ENCODE measurements around the gene ATP5IF1.

ATP5IF1 gene

GRCh38 chr1:28239004-28239403, 3.1 kb downstream of the ATP5IF1 start:
- Histone ChIP-seq H3K27ac (ENCODE audit: low read depth, low read length) (no peak overlapping the region), H3K4me3 (ENCODE audit: low read depth, low read length) (no peak overlapping the region), H3K9me3 (ENCODE audit: control insufficient read depth, insufficient read depth, low read length) (no peaks in the 10 kb centered on the region), H3K27me3 (ENCODE audit: control insufficient read depth, insufficient read depth, low read length) (no peaks in the 10 kb centered on the region), H3K9ac (ENCODE audit: low read depth, low read length) (no peak overlapping the region), H3K4me1 (ENCODE audit: control insufficient read depth, insufficient read depth, low read length) (peaks cover 6% of the 10 kb centered on the region; the same call in 1 of the 2 replicates), H3K36me3 (ENCODE audit: control insufficient read depth, insufficient read depth, low read length) (peaks cover 13% of the 10 kb centered on the region)

GRCh38 chr1:28240024-28240423, 4.1 kb downstream of the ATP5IF1 start:
- Histone ChIP-seq H3K27me3 (ENCODE audit: control insufficient read depth, insufficient read depth, low read length) (no peaks in the 10 kb centered on the region), H3K36me3 (ENCODE audit: control insufficient read depth, insufficient read depth, low read length) (peaks cover 13% of the 10 kb centered on the region), H3K9me3 (ENCODE audit: control insufficient read depth, insufficient read depth, low read length) (no peaks in the 10 kb centered on the region), H3K4me1 (ENCODE audit: control insufficient read depth, insufficient read depth, low read length) (peaks cover 6% of the 10 kb centered on the region; the same call in 1 of the 2 replicates), H3K9ac (ENCODE audit: low read depth, low read length) (no peak overlapping the region), H3K27ac (ENCODE audit: low read depth, low read length) (no peak overlapping the region), H3K4me3 (ENCODE audit: low read depth, low read length) (no peak overlapping the region)

GRCh38 chr1:28241638-28242241, 5.8 kb downstream of the ATP5IF1 start:
- H3K4me3 ChIP-seq (ENCODE audit: low read depth, low read length), result no peak overlapping the region
- no peaks in the 10 kb centered on the region for H3K9me3 ChIP-seq (ENCODE audit: control insufficient read depth, insufficient read depth, low read length)
- no peak overlapping the region for H3K9ac ChIP-seq (ENCODE audit: low read depth, low read length)
- H3K27ac ChIP-seq (ENCODE audit: low read depth, low read length), result no peak overlapping the region
- no peaks in the 10 kb centered on the region for H3K27me3 ChIP-seq (ENCODE audit: control insufficient read depth, insufficient read depth, low read length)
- peaks cover 6% of the 10 kb centered on the region; the same call in 1 of the 2 replicates for H3K4me1 ChIP-seq (ENCODE audit: control insufficient read depth, insufficient read depth, low read length)
- H3K36me3 ChIP-seq (ENCODE audit: control insufficient read depth, insufficient read depth, low read length), result peaks cover 13% of the 10 kb centered on the region

GRCh38 chr1:28243685-28244311, 7.9 kb downstream of the ATP5IF1 start:
- no peak overlapping the region for H3K4me3 ChIP-seq (ENCODE audit: low read depth, low read length)
- H3K27ac ChIP-seq (ENCODE audit: low read depth, low read length), result no peak overlapping the region
- H3K9ac ChIP-seq (ENCODE audit: low read depth, low read length), result no peak overlapping the region

GRCh38 chr1:28244549-28245251, 8.8 kb downstream of the ATP5IF1 start:
- no peak overlapping the region for H3K27ac ChIP-seq (ENCODE audit: low read depth, low read length)
- H3K9ac ChIP-seq (ENCODE audit: low read depth, low read length), result no peak overlapping the region
- no peaks in the 10 kb centered on the region for H3K27me3 ChIP-seq (ENCODE audit: control insufficient read depth, insufficient read depth, low read length)
- H3K4me1 ChIP-seq (ENCODE audit: control insufficient read depth, insufficient read depth, low read length), result peaks cover 21% of the 10 kb centered on the region
- no peaks in the 10 kb centered on the region for H3K9me3 ChIP-seq (ENCODE audit: control insufficient read depth, insufficient read depth, low read length)
- no peaks in the 10 kb centered on the region for H3K36me3 ChIP-seq (ENCODE audit: control insufficient read depth, insufficient read depth, low read length)
- H3K4me3 ChIP-seq (ENCODE audit: low read depth, low read length), result no peak overlapping the region

More at GRCh38 chr1:28243685-28244311, 7.9 kb downstream of the ATP5IF1 start:
- Histone ChIP-seq H3K9me3 (ENCODE audit: control insufficient read depth, insufficient read depth, low read length) (no peaks in the 10 kb centered on the region), H3K27me3 (ENCODE audit: control insufficient read depth, insufficient read depth, low read length) (no peaks in the 10 kb centered on the region), H3K36me3 (ENCODE audit: control insufficient read depth, insufficient read depth, low read length) (no peaks in the 10 kb centered on the region; the same call in 1 of the 2 replicates), H3K4me1 (ENCODE audit: control insufficient read depth, insufficient read depth, low read length) (peaks cover 13% of the 10 kb centered on the region)

- H3K27me3 ChIP-seq (ENCODE audit: control insufficient read depth, insufficient read depth, low read length), result no peaks in the 10 kb centered on the region
- H3K9ac ChIP-seq (ENCODE audit: low read depth, low read length), result no peak overlapping the region
- H3K36me3 ChIP-seq (ENCODE audit: control insufficient read depth, insufficient read depth, low read length), result no peaks in the 10 kb centered on the region
- no peaks in the 10 kb centered on the region for H3K9me3 ChIP-seq (ENCODE audit: control insufficient read depth, insufficient read depth, low read length)
- H3K27ac ChIP-seq (ENCODE audit: low read depth, low read length), result no peak overlapping the region
- H3K4me1 ChIP-seq (ENCODE audit: control insufficient read depth, insufficient read depth, low read length), result peaks cover 26% of the 10 kb centered on the region
- no peak overlapping the region for H3K4me3 ChIP-seq (ENCODE audit: low read depth, low read length)
Observed at GRCh38 chr1:28246427-28246832, 10.5 kb downstream of the ATP5IF1 start.

GRCh38 chr1:28247612-28248272, 11.8 kb downstream of the ATP5IF1 start:
- H3K27me3 ChIP-seq (ENCODE audit: control insufficient read depth, insufficient read depth, low read length), result no peaks in the 10 kb centered on the region
- H3K36me3 ChIP-seq (ENCODE audit: control insufficient read depth, insufficient read depth, low read length), result no peaks in the 10 kb centered on the region
- H3K27ac ChIP-seq (ENCODE audit: low read depth, low read length), result no peak overlapping the region
- H3K9ac ChIP-seq (ENCODE audit: low read depth, low read length), result peak overlapping the region; percentile 1; the same call in 1 of the 2 replicates
- peaks cover 26% of the 10 kb centered on the region for H3K4me1 ChIP-seq (ENCODE audit: control insufficient read depth, insufficient read depth, low read length)
- H3K4me3 ChIP-seq (ENCODE audit: low read depth, low read length), result peak overlapping the region; percentile 44
- no peaks in the 10 kb centered on the region for H3K9me3 ChIP-seq (ENCODE audit: control insufficient read depth, insufficient read depth, low read length)

- H3K27ac ChIP-seq (ENCODE audit: low read depth, low read length), result peak overlapping the region; percentile 36
- no peaks in the 10 kb centered on the region for H3K9me3 ChIP-seq (ENCODE audit: control insufficient read depth, insufficient read depth, low read length)
- H3K27me3 ChIP-seq (ENCODE audit: control insufficient read depth, insufficient read depth, low read length), result no peaks in the 10 kb centered on the region
- peak overlapping the region; percentile 39; the same call in 1 of the 2 replicates for H3K4me3 ChIP-seq (ENCODE audit: low read depth, low read length)
- H3K36me3 ChIP-seq (ENCODE audit: control insufficient read depth, insufficient read depth, low read length), result no peaks in the 10 kb centered on the region
- H3K4me1 ChIP-seq (ENCODE audit: control insufficient read depth, insufficient read depth, low read length), result peaks cover 26% of the 10 kb centered on the region
- H3K9ac ChIP-seq (ENCODE audit: low read depth, low read length), result peak overlapping the region; percentile 43; the same call in 1 of the 2 replicates
Observed at GRCh38 chr1:28248273-28249012, 12.5 kb downstream of the ATP5IF1 start.

- no peaks in the 10 kb centered on the region for H3K9me3 ChIP-seq (ENCODE audit: control insufficient read depth, insufficient read depth, low read length)
- no peaks in the 10 kb centered on the region for H3K27me3 ChIP-seq (ENCODE audit: control insufficient read depth, insufficient read depth, low read length)
- H3K36me3 ChIP-seq (ENCODE audit: control insufficient read depth, insufficient read depth, low read length), result no peaks in the 10 kb centered on the region
- peak overlapping the region; percentile 15 for H3K27ac ChIP-seq (ENCODE audit: low read depth, low read length)
- H3K4me1 ChIP-seq (ENCODE audit: control insufficient read depth, insufficient read depth, low read length), result peaks cover 26% of the 10 kb centered on the region
- H3K4me3 ChIP-seq (ENCODE audit: low read depth, low read length), result peak overlapping the region; percentile 39; the same call in 1 of the 2 replicates
- peak overlapping the region; percentile 43 for H3K9ac ChIP-seq (ENCODE audit: low read depth, low read length)
Observed at GRCh38 chr1:28249013-28249865, 13.3 kb downstream of the ATP5IF1 start.
